HG03280 (cell line): ENCODE results near the gene KANTR.

ENCODE experiments used
- ATAC-seq: cut with Tn5 transposase; IDR thresholded peaks from one replicate; pipeline ENCODE4 v1.9.1; 2021; ENCODE audit warnings: mild to moderate bottlenecking, moderate library complexity; ENCODE audit not compliant: unreplicated experiment

The KANTR gene

DNA sequence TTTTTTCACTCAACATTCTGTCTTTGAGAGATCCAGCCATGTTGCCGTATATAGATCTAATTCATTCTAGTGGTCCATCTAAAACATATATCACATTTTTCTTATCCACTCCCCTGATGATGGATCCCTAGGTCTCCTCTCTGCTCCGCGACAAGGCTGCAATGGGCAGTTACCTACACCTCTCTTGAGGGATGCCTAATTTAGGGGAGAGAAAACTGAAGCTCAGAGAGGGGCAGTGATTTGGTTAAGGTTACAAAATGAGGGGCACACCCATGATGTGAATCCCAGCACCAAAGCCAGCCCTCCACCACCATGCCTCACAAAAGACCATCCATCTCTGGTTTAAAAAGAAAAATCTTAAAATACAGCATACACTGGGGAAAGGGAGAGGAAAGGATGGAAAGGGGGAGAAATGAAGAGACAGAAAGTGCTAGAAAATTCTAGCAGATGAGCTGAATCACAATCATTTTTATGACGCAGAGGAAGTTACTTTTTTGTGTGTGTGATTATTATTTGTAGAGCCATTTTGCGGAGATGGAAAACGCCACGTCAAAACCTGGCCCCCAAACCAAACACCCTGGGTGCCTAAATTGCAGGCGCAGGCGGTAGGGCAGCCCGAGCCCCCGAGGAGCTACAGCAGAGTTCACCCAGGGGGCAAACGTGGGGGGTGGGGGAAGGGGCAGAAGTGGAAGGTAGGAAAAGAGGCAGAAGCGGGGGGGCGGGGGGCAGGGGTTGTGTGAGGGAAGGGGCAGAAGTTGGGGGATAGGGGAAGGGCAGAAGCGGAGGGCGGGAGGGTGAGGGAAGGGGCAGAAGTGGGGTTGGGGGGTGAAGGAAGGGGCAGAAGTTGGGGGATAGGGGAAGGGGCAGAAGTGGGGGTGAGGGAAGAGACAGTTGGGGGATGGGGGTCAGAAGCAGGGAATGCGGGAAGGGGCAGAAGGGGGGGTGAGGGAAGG, 13.0 kb upstream of the KANTR start:
- no peak for ATAC-seq

GRCh38 chrX:53081925-53082772, 11.8 kb upstream of the KANTR start, which contains the start of gene TSPYL2:
Gene TSPYL2 (plus strand): TSS chrX:53082367. CDS start chrX:53082499, 132 bp downstream.
- peak; percentile 94 for ATAC-seq

GRCh38 chrX:53082773-53083616, 10.9 kb upstream of the KANTR start:
- no peak for ATAC-seq

- no peak for ATAC-seq
These were observed 9.8 kb upstream of the KANTR start for GRCh38 chrX:53084043-53084570.

- no peak for ATAC-seq
These were observed 9.1 kb upstream of the KANTR start for GRCh38 chrX:53084863-53085262.

- ATAC-seq = no peak
These were observed 8.2 kb upstream of the KANTR start for GRCh38 chrX:53085661-53086229.

DNA sequence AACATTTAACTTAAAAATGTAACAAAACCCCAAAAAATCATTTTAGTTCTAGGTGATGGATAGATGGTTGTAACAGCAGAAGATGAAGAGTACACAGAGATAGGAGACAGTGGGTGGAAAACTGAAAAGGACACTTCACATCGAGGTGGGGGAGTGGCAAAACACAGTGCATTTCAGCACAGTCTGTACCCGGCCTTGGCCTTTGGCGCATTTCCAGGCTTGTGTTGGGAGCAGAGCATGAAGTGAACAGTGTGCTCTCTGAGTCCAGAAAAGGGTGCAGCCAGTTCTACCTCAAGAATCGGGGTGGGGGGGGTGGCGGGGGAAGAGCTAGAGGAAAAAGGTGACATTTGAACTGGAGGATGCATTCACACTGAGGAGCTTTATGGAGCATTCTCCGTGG, 7.5 kb upstream of the KANTR start:
- ATAC-seq = no peak

GRCh38 chrX:53087388-53087831, 6.5 kb upstream of the KANTR start:
- no peak for ATAC-seq

- ATAC-seq = peak; percentile 47
These were observed 5.6 kb upstream of the KANTR start for GRCh38 chrX:53088136-53088974.

- ATAC-seq = no peak
These were observed 4.6 kb upstream of the KANTR start for GRCh38 chrX:53089224-53089842.

DNA sequence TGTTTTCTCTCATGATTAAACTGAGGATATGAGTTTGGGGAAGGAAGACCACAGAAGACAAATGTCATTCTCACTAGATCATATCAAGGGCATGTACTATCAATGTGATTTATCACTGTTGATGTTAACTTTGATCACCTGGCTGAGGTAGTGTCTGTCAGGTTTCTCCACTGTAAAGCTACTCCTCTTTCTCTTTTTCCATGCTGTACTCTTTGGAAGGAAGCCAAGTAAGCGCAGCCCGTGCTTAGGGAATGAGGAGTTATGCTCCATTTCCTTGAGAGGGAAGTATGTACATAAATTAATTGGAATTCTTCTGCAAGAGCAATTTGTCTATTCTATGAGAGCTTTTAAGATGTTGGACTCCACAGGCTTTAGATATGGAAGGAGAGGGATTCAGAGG, 4.0 kb upstream of the KANTR start:
- no peak for ATAC-seq

- ATAC-seq = no peak
These were observed 2.6 kb upstream of the KANTR start for GRCh38 chrX:53091354-53091753.

DNA sequence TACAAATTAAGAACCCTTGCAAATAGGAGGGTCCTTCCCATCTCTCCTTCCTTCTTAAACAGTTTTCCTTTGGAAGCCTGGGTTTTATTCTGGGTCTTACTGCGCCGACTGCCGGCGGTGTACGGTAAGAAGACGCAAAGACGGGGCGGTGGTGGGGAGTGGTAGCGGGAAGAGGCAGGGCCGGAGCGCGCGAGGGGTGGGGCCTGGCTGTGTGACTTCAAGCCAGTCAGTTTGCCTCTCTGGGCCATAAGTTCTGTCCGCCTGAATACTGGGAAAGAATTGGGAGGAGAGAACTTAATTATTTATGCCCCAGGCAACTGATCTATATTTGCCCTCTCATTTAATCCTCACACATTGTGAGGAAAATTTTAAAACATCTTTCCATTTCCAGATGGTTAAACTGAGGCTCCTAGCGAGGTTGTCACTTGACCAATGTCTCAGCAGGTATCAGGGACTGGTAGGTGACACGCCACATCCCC, 726 bp upstream of the KANTR start:
- ATAC-seq = peak; percentile 52

- ATAC-seq = no peak
These were observed 602 bp downstream of the KANTR start for GRCh38 chrX:53094582-53094905.

GRCh38 chrX:53095796-53096195, 1.9 kb downstream of the KANTR start:
- ATAC-seq = no peak

GRCh38 chrX:53114864-53115549, 21.1 kb downstream of the KANTR start:
- no peak for ATAC-seq

DNA sequence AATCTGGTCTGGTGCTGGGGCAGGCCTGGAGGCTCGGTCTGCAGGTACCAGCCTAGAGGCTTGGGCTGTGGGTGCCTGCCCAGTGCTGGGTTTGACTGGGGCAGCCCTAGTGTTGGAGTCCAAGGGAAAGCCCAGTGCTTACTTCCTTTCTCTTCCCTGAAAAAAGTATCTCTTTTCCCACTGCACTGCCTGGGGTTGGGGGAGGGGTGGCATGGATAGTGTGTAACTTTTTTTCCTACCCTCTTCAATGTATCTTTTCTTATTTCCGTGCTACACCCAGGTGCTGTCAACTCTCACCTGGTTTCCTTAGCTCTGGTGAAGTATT, 21.6 kb downstream of the KANTR start:
- no peak for ATAC-seq

GRCh38 chrX:53116101-53116500, 22.2 kb downstream of the KANTR start:
- ATAC-seq = no peak
